RWPE2 (cell line): ENCODE measurements around the gene PARD6G.

Source experiments
- ATAC-seq: fragments of 200-7000 bp; cut with Tn5 transposase; 3 replicates; pipeline ENCODE4 v1.9.1; 2021; ENCODE audit warnings: low read depth
- DNase-seq: peaks from one replicate; pipeline ENCODE4 v3.0.0-alpha.2; 2020; ENCODE audit warnings: low spot score
- H3K27ac ChIP-seq: fragments of 450-650 bp; 2 replicates; pipeline ENCODE4 v1.5.1; 2017; ENCODE audit warnings: mild to moderate bottlenecking; ENCODE audit not compliant: poor library complexity, severe bottlenecking
- H3K27me3 ChIP-seq: fragments of 250-450 bp; sonication (Bioruptor Pico); 2 replicates; pipeline ENCODE4 v1.5.1; 2021; ENCODE audit warnings: mild to moderate bottlenecking, moderate library complexity; ENCODE audit not compliant: insufficient read depth, poor library complexity, severe bottlenecking
- H3K36me3 ChIP-seq: fragments of 250-450 bp; sonication (Bioruptor Pico); 2 replicates; pipeline ENCODE4 v1.5.1; 2020; ENCODE audit warnings: low read depth, mild to moderate bottlenecking, moderate library complexity
- H3K4me1 ChIP-seq: fragments of 250-450 bp; sonication (Bioruptor Pico); 2 replicates; pipeline ENCODE4 v1.5.1; 2021; ENCODE audit warnings: mild to moderate bottlenecking, moderate library complexity; ENCODE audit not compliant: insufficient read depth, poor library complexity, severe bottlenecking
- H3K4me3 ChIP-seq: fragments of 250-450 bp; sonication (Bioruptor Pico); 2 replicates; pipeline ENCODE4 v1.5.1; 2021; ENCODE audit warnings: mild to moderate bottlenecking, moderate library complexity; ENCODE audit not compliant: severe bottlenecking
- H3K9me3 ChIP-seq: fragments of 250-450 bp; sonication (Bioruptor Pico); 2 replicates; pipeline ENCODE4 v1.5.1; 2021; ENCODE audit warnings: mild to moderate bottlenecking, moderate library complexity; ENCODE audit not compliant: severe bottlenecking
- TF ChIP-seq, protein P1 (sequence below): fragments of 450-650 bp; IDR thresholded peaks from one replicate; pipeline ENCODE4 v1.5.1; 2017; ENCODE audit warnings: mild to moderate bottlenecking, moderate library complexity; ENCODE audit not compliant: poor library complexity, severe bottlenecking

Gene PARD6G

DNA sequence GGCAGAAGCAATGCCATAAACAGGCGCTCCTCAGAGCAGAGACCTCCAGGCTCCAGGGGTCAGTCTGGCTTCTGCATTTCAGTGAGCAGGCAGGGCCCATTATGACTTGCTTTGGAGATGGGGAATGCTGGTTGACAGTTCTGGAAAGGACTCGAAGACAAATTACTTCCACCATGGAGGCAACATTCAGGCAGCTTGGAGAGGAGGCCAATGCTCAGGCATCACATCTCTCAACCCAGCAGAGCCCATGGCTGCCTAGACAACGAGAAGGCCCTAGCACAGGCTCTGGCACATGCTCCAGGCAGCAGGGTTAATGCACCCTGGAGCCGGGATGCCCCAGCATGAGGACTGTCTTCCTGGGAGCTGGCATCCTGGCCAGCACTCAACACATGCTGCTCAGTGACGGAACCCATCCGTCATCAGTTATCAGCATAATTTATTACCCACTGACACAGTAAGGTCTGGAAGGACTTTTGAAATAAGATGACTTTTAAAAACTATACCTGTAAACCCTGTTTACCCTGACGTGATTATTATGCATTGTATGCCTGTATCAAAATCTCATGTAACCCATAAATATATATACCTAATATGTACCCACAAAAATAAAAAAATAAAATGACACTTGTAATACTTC is 85.4 kb downstream of the PARD6G start:
- no peak overlapping the region for H3K4me3 ChIP-seq
- peaks cover 9% of the 10 kb centered on the region; the same call in 1 of the 2 replicates for H3K36me3 ChIP-seq
- H3K9me3 ChIP-seq, result no peaks in the 10 kb centered on the region
- no peaks in the 10 kb centered on the region for H3K27me3 ChIP-seq
- H3K27ac ChIP-seq, result no peak overlapping the region
- H3K4me1 ChIP-seq, result no peaks in the 10 kb centered on the region
- DNase-seq (no peak), ATAC-seq (no peak)
- TF ChIP-seq, protein P1, sequence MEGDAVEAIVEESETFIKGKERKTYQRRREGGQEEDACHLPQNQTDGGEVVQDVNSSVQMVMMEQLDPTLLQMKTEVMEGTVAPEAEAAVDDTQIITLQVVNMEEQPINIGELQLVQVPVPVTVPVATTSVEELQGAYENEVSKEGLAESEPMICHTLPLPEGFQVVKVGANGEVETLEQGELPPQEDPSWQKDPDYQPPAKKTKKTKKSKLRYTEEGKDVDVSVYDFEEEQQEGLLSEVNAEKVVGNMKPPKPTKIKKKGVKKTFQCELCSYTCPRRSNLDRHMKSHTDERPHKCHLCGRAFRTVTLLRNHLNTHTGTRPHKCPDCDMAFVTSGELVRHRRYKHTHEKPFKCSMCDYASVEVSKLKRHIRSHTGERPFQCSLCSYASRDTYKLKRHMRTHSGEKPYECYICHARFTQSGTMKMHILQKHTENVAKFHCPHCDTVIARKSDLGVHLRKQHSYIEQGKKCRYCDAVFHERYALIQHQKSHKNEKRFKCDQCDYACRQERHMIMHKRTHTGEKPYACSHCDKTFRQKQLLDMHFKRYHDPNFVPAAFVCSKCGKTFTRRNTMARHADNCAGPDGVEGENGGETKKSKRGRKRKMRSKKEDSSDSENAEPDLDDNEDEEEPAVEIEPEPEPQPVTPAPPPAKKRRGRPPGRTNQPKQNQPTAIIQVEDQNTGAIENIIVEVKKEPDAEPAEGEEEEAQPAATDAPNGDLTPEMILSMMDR, result no peak

DNA sequence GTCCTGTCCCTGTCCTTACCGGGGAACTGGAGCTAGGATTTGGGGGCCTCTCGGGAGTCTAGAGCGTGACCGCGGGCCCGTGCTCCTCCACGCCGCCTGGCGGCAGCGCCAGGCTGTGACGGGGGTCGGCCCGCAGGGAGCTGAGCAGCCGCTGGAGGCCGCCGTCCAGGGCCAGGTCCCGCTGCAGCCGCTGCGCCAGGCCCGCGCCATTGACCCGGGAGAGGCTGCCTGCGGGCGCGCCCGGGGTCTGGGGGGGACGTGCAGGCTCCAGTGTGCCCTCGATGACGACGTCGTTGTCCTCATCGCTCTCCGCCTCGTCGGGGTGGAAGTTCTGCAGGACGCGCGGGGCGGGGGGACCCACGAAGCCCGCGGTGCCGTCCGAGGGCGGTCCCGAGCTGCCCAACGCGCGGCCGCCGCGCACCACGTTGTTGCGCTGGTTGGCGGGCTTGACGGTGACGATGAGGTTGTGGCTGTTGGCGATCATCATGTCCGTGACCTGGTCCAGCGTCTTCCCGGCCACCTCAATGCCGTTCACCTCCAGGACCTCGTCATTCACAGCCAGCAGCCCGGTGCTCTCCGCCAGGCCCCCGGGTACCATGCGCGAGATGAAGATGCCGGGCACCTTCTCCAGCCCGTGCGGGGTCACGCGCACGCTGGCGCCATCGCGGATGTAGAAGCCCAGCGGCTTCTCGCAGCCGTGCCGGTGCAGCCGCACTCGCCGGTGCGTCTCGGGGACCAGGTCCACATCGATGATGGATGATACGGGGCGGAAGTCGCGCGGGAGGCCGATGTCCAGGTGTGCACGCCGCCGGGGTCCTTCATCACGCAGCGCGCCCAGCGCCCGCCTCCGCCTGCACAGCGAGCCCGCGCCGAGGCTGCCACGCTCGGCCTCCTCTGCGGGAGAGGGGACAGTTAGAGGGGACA is 87.3 kb downstream of the PARD6G start:
- no peak overlapping the region for H3K4me3 ChIP-seq
- H3K27ac ChIP-seq, result no peak overlapping the region
- no peak for ATAC-seq
- TF ChIP-seq, protein P1, result no peak
- H3K4me1 ChIP-seq, result no peaks in the 10 kb centered on the region
- H3K9me3 ChIP-seq, result no peaks in the 10 kb centered on the region
- no peak for DNase-seq
- H3K27me3 ChIP-seq, result no peaks in the 10 kb centered on the region
- peaks cover 10% of the 10 kb centered on the region; the same call in 1 of the 2 replicates for H3K36me3 ChIP-seq

- Histone ChIP-seq H3K27me3 (no peaks in the 10 kb centered on the region), H3K27ac (no peak overlapping the region), H3K36me3 (peaks cover 10% of the 10 kb centered on the region; the same call in 1 of the 2 replicates), H3K4me1 (no peaks in the 10 kb centered on the region), H3K4me3 (no peak overlapping the region), H3K9me3 (no peaks in the 10 kb centered on the region)
- ATAC-seq (no peak), DNase-seq (no peak)
- TF ChIP-seq, protein P1, result no peak
Observed at GRCh38 chr18:80158365-80158764, 88.9 kb downstream of the PARD6G start.

DNA sequence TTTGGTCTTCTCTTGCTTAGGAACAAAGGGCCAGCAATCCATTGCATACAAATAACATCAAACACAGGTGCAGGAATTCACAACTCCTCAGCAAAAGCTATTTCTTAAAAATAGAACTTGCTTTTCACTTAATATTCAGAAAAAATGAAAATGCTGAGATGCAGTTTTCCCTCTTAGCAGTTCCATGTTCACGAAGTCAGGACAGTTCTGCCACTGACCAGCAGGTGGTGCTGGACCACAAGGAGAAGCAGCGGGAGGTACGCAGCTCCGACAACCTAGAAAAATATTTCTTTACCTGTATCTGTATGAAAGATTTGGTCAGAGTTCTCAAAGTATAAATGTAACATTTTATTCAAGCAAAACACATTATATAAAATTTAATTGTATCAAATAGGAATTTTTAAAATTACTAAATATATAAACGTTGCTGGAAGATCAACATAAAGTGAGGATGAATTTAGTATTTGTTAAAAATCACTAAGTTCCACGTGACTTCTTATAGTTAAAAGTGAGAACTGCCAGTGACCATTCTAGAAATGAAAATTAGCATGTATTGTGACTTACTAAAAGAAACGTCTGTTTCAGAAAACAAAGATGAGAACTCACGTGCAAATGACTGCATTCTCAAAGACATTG is 89.5 kb downstream of the PARD6G start:
- DNase-seq, result no peak
- no peak overlapping the region for H3K27ac ChIP-seq
- H3K4me1 ChIP-seq, result no peaks in the 10 kb centered on the region
- peaks cover 10% of the 10 kb centered on the region; the same call in 1 of the 2 replicates for H3K36me3 ChIP-seq
- H3K9me3 ChIP-seq, result no peaks in the 10 kb centered on the region
- no peaks in the 10 kb centered on the region for H3K27me3 ChIP-seq
- ATAC-seq, result peak; percentile 72; the same call in 2 of the 3 replicates
- no peak overlapping the region for H3K4me3 ChIP-seq
- TF ChIP-seq, protein P1, result peak; percentile 96
